ENCODE results near the gene PAX7.

GRCh38 chr1:18653367-18653766 lies 22.7 kb downstream of the PAX7 start:
- TF ChIP-seq CTCF (conservative IDR thresholded peaks at IDR 0.05; ENCODE audit: low read depth in 2 of 2) (no peak), EZH2 (IDR thresholded peaks at IDR 0.05; ENCODE audit: low read depth, unreplicated experiment) (no peak), POLR2AphosphoS5 (IDR thresholded peaks at IDR 0.05; ENCODE audit: low read depth) (no peak), CREB1 (CRISPR knock-in tag; IDR thresholded peaks at IDR 0.05; ENCODE audit: low read depth) (no peak), JUNB (IDR thresholded peaks at IDR 0.05; ENCODE audit: unreplicated experiment) (no peak), EZH2phosphoT487 (IDR thresholded peaks at IDR 0.05; ENCODE audit: unreplicated experiment) (no peak), REST (IDR thresholded peaks at IDR 0.05; ENCODE audit: unreplicated experiment) (peak; percentile 70), ZNF114 (CRISPR knock-in tag; IDR thresholded peaks at IDR 0.05) (no peak), STAT1 (IDR thresholded peaks at IDR 0.05; ENCODE audit: unreplicated experiment) (no peak), ETS1 (IDR thresholded peaks at IDR 0.05) (no peak), ZNF331 (CRISPR knock-in tag; IDR thresholded peaks at IDR 0.05; ENCODE audit: low read depth) (no peak)
